C4-2B (cell line): ENCODE results near the gene RPS27L.

Source experiments
- H3K27ac ChIP-seq: fragments of 450-650 bp; 2 replicates; pipeline ENCODE4 v1.5.1; 2017
- CTCF ChIP-seq: fragments of 450-650 bp; conservative IDR thresholded peaks from 2 replicates; pipeline ENCODE4 v1.5.1; 2017; ENCODE audit warnings: mild to moderate bottlenecking
- ZFX ChIP-seq: fragments of 450-650 bp; IDR thresholded peaks from 2 replicates; pipeline ENCODE4 v1.6.1; 2017

Gene RPS27L

GRCh38 chr15:63156086-63156710, 1.1 kb downstream of the RPS27L start:
- peak overlapping the region; percentile 93 for H3K27ac ChIP-seq
- TF ChIP-seq CTCF: no peak
- TF ChIP-seq ZFX: no peak

GRCh38 chr15:63155486-63155885, 1.8 kb downstream of the RPS27L start:
- TF ChIP-seq ZFX (no peak), CTCF (no peak)
- H3K27ac ChIP-seq: no peak overlapping the region

- no peak overlapping the region for H3K27ac ChIP-seq
- TF ChIP-seq CTCF (no peak), ZFX (no peak)
These were observed 5.6 kb downstream of the RPS27L start for GRCh38 chr15:63151665-63152064.

- TF ChIP-seq CTCF (no peak), ZFX (no peak)
- no peak overlapping the region for H3K27ac ChIP-seq
These were observed 10.6 kb downstream of the RPS27L start for GRCh38 chr15:63146684-63147083.

GRCh38 chr15:63145426-63145825, 11.9 kb downstream of the RPS27L start:
- no peak overlapping the region for H3K27ac ChIP-seq
- TF ChIP-seq CTCF: no peak
- no peak for TF ChIP-seq ZFX

- no peak for TF ChIP-seq CTCF
- no peak for TF ChIP-seq ZFX
- no peak overlapping the region for H3K27ac ChIP-seq
These were observed 16.3 kb downstream of the RPS27L start for GRCh38 chr15:63140936-63141335.

- H3K27ac ChIP-seq: no peak overlapping the region
- TF ChIP-seq CTCF: no peak
- no peak for TF ChIP-seq ZFX
These were observed 20.5 kb downstream of the RPS27L start for GRCh38 chr15:63136742-63137141.
